Liver (tissue), 9 donors: Measurements from ENCODE around the gene NDUFAB1. TPM values are rescaled to one million over a fixed set of nuclear protein-coding genes. Genes with fewer than 3 reads are reported as not detected.
A peak's percentile ranks its signal among the peaks of the same experiment; 100 is the strongest.

Experiments used
- DNase-seq: peaks from one replicate; pipeline ENCODE4 v3.0.0-alpha.2; 2017; ENCODE audit warnings: low spot score
- H3K27ac ChIP-seq, 2 donors: one replicate each; pipeline ENCODE4 v1.7.0; 2013; ENCODE audit warnings: inconsistent platforms in 2 of 2, low read length in 2 of 2, control low read depth in 1 of 2, low read depth in 1 of 2, mild to moderate bottlenecking in 1 of 2
- H3K27me3 ChIP-seq, 4 donors: one replicate each; pipeline versions ENCODE4 v1.6.1 to v1.7.0; 2013; ENCODE audit warnings: low read length in 3 of 4, inconsistent platforms in 1 of 4, mild to moderate bottlenecking in 1 of 4, moderate library complexity in 1 of 4; ENCODE audit not compliant: control insufficient read depth in 4 of 4, insufficient read depth in 4 of 4
- H3K36me3 ChIP-seq, 4 donors: one replicate each; pipeline versions ENCODE4 v1.6.1 to v1.7.0; 2013; ENCODE audit warnings: low read length in 3 of 4, mild to moderate bottlenecking in 3 of 4, low read depth in 1 of 4, moderate library complexity in 1 of 4; ENCODE audit not compliant: control insufficient read depth in 4 of 4, insufficient read depth in 3 of 4
- H3K4me1 ChIP-seq, 4 donors: one replicate each; pipeline versions ENCODE4 v1.6.1 to v1.7.0; 2013; ENCODE audit warnings: low read length in 3 of 4, mild to moderate bottlenecking in 3 of 4, moderate library complexity in 1 of 4; ENCODE audit not compliant: control insufficient read depth in 4 of 4, insufficient read depth in 4 of 4
- H3K4me3 ChIP-seq, 3 donors: one replicate each; pipeline versions ENCODE4 v1.6.1 to v1.7.0; 2013; ENCODE audit warnings: low read length in 3 of 3, control low read depth in 1 of 3, low read depth in 1 of 3, mild to moderate bottlenecking in 1 of 3
- H3K9ac ChIP-seq, 2 donors: one replicate each; pipeline ENCODE4 v1.7.0; 2013; ENCODE audit warnings: low read length in 2 of 2, mild to moderate bottlenecking in 2 of 2, moderate library complexity in 2 of 2, control low read depth in 1 of 2, low read depth in 1 of 2
- H3K9me3 ChIP-seq, 4 donors: one replicate each; pipeline versions ENCODE4 v1.6.1 to v1.7.0; 2013; ENCODE audit warnings: low read length in 3 of 4; ENCODE audit not compliant: control insufficient read depth in 4 of 4
- EGR1 ChIP-seq, 2 donors: IDR thresholded peaks; 2 replicates each; pipeline ENCODE4 v1.6.1; 2016 to 2018; ENCODE audit warnings: antibody characterized with exemption in 2 of 2, low read depth in 2 of 2
- FOXA1 ChIP-seq: IDR thresholded peaks from 2 replicates; pipeline ENCODE4 v1.6.1; 2016; ENCODE audit warnings: antibody characterized with exemption
- FOXA2 ChIP-seq: IDR thresholded peaks from 2 replicates; pipeline ENCODE4 v1.6.1; 2016; ENCODE audit warnings: antibody characterized with exemption
- GABPA ChIP-seq, 2 donors: IDR thresholded peaks in 1 of 2; conservative IDR thresholded peaks in 1 of 2; 2 replicates each; pipeline ENCODE4 v1.6.1; 2016; ENCODE audit warnings: antibody characterized with exemption in 2 of 2, mild to moderate bottlenecking in 1 of 2, moderate library complexity in 1 of 2
- HNF4A ChIP-seq, 2 donors: conservative IDR thresholded peaks; 2 replicates each; pipeline ENCODE4 v1.6.1; 2016; ENCODE audit warnings: antibody characterized with exemption in 2 of 2, mild to moderate bottlenecking in 2 of 2
- HNF4G ChIP-seq: IDR thresholded peaks from 2 replicates; pipeline ENCODE4 v1.6.1; 2016; ENCODE audit warnings: antibody characterized with exemption
- JUND ChIP-seq, 2 donors: IDR thresholded peaks; 2 replicates each; pipeline ENCODE4 v1.6.1; 2016; ENCODE audit warnings: antibody characterized with exemption in 2 of 2
- NR2F2 ChIP-seq: IDR thresholded peaks from 2 replicates; pipeline ENCODE4 v1.6.1; 2016; ENCODE audit warnings: antibody characterized with exemption
- RAD21 ChIP-seq, 2 donors: IDR thresholded peaks; 2 replicates each; pipeline ENCODE4 v1.6.1; 2016; ENCODE audit warnings: antibody characterized with exemption in 2 of 2, mild to moderate bottlenecking in 2 of 2
- RXRA ChIP-seq, 2 donors: IDR thresholded peaks; 2 replicates each; pipeline ENCODE4 v1.6.1; 2017 to 2018; ENCODE audit warnings: antibody characterized with exemption in 2 of 2, mild to moderate bottlenecking in 1 of 2
- SP1 ChIP-seq: IDR thresholded peaks from 2 replicates; pipeline ENCODE4 v1.6.1; 2018; ENCODE audit warnings: antibody characterized with exemption, mild to moderate bottlenecking
- TAF1 ChIP-seq: conservative IDR thresholded peaks from 2 replicates; pipeline ENCODE4 v1.6.1; 2016; ENCODE audit warnings: antibody characterized with exemption, mild to moderate bottlenecking
- YY1 ChIP-seq: IDR thresholded peaks from 2 replicates; pipeline ENCODE4 v1.6.1; 2016; ENCODE audit warnings: antibody characterized with exemption, mild to moderate bottlenecking
- WGBS: extraction: QIAGEN DNeasy Blood & Tissue Kit; methylation state at CpG from one replicate; pipeline ENCODE4 v1.1.7; 2013; 5-methylcytosine and 5-hydroxymethylcytosine counted together
- polyA plus RNA-seq, 2 donors: library from polyadenylated mRNA; stranded (reverse) in 1 of 2; unstranded in 1 of 2; fragments of 200-250 nt in 1 of 2; fragments of >200 nt in 1 of 2; fragmentation: Nextera tagmentation in 1 of 2; extraction: Ambion mirVana in 1 of 2; gene quantifications; one replicate each; pipeline versions ENCODE4 v1.2.1 to v1.2.3, GENCODE V29; 2013 to 2015
- total RNA-seq, 2 donors: library from RNA; depleted of rRNA; stranded (reverse); fragments of >200 nt; gene quantifications; one replicate each; pipeline ENCODE4 v1.2.3, GENCODE V29; 2014
- TF ChIP-seq, protein P1 (sequence below): IDR thresholded peaks from 2 replicates; pipeline ENCODE4 v1.6.1; 2016; ENCODE audit warnings: antibody characterized with exemption
- TF ChIP-seq, protein P2 (sequence below): IDR thresholded peaks from 2 replicates; pipeline ENCODE4 v1.6.1; 2016; ENCODE audit warnings: antibody characterized with exemption
- TF ChIP-seq, protein P3 (sequence below): IDR thresholded peaks from 2 replicates; pipeline ENCODE4 v1.6.1; 2016; ENCODE audit warnings: antibody characterized with exemption
- TF ChIP-seq, protein P4 (sequence below): IDR thresholded peaks from 2 replicates; pipeline ENCODE4 v1.6.1; 2016; ENCODE audit warnings: antibody characterized with exemption, mild to moderate bottlenecking
- TF ChIP-seq, protein P5 (sequence below): fragments of 150-350 bp; IDR thresholded peaks from 2 replicates; pipeline ENCODE4 v1.5.1; 2017; ENCODE audit warnings: improper control_type of control experiment, low read depth, low read length; ENCODE audit not compliant: missing input control
- donor health status: healthy.
- donor health status: healthy.
- donor health status: healthy.
- donor health status: healthy.
- donor health status: healthy.

Gene NDUFAB1
- 100 to 1,000 TPM in 1 of 2 donors, 10 to 100 TPM in 1; 47.4 to 130 TPM for total RNA-seq
- polyA plus RNA-seq = 100 to 1,000 TPM; 168 to 263 TPM

DNA sequence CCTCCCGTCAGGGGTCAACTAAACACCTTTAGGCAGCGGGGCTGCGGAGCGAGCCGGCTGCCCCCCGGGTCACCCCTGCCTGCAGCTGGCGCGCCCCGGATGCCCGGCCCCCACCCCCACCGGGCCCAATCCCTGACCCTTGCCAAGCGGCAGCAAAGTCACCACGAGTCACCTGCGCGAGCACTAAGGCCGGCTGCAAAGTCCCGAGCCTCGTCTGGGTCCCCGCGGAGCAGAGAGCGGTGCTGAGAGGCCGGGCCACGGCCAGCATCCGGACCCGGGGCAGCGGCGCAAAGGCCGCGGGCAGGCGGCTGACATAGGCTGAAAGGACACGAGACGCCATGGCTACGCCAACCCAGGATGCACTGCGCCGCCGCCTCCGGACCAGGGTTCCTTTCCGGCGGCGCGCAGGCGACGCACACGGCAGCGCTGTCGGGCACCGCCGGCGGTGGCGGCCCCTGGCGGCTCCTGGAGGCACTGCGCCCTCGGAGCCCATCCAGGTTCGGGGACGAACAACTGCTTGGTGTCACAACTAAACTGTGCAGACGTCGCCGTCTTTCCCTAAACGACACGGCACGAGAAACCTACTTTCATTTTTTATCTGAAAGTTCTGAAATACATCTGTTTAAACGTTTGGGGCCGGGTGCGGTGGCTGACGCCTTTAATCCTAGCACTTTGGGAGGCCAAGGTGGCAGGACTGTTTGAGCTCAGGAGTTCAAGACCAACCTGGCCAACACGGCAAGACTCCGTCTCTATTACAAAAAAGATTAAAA is at the start of gene NDUFAB1:
Gene NDUFAB1 (minus strand): TSS at position 366 of the 770 bp plus-strand sequence. CDS start 26 bp downstream, at position 340.
- Histone ChIP-seq H3K9ac (peak within 1 kb of the TSS; percentile 82 to 93), H3K27ac (peak within 1 kb of the TSS; percentile 74 to 80), H3K36me3 (peaks cover 1 to 27% (median 14%) of the 10 kb centered on the region in 4 donors), H3K4me1 (peaks cover 3 to 17% (median 13%) of the 10 kb centered on the region in 4 donors), H3K4me3 (peak within 1 kb of the TSS; percentile 72 to 100 (median 100)), H3K9me3 (no peaks in the 10 kb centered on the region), H3K27me3 (no peaks in the 10 kb centered on the region)
- peak; percentile 95 for DNase-seq
- TF ChIP-seq, protein P1, sequence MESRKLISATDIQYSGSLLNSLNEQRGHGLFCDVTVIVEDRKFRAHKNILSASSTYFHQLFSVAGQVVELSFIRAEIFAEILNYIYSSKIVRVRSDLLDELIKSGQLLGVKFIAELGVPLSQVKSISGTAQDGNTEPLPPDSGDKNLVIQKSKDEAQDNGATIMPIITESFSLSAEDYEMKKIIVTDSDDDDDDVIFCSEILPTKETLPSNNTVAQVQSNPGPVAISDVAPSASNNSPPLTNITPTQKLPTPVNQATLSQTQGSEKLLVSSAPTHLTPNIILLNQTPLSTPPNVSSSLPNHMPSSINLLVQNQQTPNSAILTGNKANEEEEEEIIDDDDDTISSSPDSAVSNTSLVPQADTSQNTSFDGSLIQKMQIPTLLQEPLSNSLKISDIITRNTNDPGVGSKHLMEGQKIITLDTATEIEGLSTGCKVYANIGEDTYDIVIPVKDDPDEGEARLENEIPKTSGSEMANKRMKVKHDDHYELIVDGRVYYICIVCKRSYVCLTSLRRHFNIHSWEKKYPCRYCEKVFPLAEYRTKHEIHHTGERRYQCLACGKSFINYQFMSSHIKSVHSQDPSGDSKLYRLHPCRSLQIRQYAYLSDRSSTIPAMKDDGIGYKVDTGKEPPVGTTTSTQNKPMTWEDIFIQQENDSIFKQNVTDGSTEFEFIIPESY = no peak
- TF ChIP-seq RXRA (IDR thresholded peaks at IDR 0.05) = no peak
- TF ChIP-seq RAD21 (IDR thresholded peaks at IDR 0.05) = peak; percentile 40 to 62
- TF ChIP-seq FOXA2 = no peak
- TF ChIP-seq GABPA (IDR thresholded peaks at IDR 0.05 in 1 of 2, conservative IDR thresholded peaks at IDR 0.05 in 1 of 2) = peak in 1 of 2 donors; percentile 92
- peak; percentile 6 for TF ChIP-seq SP1
- TF ChIP-seq, protein P2, sequence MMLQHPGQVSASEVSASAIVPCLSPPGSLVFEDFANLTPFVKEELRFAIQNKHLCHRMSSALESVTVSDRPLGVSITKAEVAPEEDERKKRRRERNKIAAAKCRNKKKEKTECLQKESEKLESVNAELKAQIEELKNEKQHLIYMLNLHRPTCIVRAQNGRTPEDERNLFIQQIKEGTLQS = no peak
- peak; percentile 94 for TF ChIP-seq YY1
- TF ChIP-seq HNF4G = no peak
- TF ChIP-seq HNF4A (conservative IDR thresholded peaks at IDR 0.05) = peak in 1 of 2 donors; percentile 6
- TF ChIP-seq EGR1 (IDR thresholded peaks at IDR 0.05; ENCODE audit: low read depth in 2 of 2) = no peak
- TF ChIP-seq NR2F2 = no peak
- TF ChIP-seq TAF1 = no peak
- TF ChIP-seq, protein P3, sequence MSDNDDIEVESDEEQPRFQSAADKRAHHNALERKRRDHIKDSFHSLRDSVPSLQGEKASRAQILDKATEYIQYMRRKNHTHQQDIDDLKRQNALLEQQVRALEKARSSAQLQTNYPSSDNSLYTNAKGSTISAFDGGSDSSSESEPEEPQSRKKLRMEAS = no peak
- TF ChIP-seq, protein P4, sequence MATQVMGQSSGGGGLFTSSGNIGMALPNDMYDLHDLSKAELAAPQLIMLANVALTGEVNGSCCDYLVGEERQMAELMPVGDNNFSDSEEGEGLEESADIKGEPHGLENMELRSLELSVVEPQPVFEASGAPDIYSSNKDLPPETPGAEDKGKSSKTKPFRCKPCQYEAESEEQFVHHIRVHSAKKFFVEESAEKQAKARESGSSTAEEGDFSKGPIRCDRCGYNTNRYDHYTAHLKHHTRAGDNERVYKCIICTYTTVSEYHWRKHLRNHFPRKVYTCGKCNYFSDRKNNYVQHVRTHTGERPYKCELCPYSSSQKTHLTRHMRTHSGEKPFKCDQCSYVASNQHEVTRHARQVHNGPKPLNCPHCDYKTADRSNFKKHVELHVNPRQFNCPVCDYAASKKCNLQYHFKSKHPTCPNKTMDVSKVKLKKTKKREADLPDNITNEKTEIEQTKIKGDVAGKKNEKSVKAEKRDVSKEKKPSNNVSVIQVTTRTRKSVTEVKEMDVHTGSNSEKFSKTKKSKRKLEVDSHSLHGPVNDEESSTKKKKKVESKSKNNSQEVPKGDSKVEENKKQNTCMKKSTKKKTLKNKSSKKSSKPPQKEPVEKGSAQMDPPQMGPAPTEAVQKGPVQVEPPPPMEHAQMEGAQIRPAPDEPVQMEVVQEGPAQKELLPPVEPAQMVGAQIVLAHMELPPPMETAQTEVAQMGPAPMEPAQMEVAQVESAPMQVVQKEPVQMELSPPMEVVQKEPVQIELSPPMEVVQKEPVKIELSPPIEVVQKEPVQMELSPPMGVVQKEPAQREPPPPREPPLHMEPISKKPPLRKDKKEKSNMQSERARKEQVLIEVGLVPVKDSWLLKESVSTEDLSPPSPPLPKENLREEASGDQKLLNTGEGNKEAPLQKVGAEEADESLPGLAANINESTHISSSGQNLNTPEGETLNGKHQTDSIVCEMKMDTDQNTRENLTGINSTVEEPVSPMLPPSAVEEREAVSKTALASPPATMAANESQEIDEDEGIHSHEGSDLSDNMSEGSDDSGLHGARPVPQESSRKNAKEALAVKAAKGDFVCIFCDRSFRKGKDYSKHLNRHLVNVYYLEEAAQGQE = no peak
- TF ChIP-seq, protein P5, sequence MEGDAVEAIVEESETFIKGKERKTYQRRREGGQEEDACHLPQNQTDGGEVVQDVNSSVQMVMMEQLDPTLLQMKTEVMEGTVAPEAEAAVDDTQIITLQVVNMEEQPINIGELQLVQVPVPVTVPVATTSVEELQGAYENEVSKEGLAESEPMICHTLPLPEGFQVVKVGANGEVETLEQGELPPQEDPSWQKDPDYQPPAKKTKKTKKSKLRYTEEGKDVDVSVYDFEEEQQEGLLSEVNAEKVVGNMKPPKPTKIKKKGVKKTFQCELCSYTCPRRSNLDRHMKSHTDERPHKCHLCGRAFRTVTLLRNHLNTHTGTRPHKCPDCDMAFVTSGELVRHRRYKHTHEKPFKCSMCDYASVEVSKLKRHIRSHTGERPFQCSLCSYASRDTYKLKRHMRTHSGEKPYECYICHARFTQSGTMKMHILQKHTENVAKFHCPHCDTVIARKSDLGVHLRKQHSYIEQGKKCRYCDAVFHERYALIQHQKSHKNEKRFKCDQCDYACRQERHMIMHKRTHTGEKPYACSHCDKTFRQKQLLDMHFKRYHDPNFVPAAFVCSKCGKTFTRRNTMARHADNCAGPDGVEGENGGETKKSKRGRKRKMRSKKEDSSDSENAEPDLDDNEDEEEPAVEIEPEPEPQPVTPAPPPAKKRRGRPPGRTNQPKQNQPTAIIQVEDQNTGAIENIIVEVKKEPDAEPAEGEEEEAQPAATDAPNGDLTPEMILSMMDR = peak; percentile 100
- no peak for TF ChIP-seq FOXA1
- TF ChIP-seq JUND (IDR thresholded peaks at IDR 0.05) = no peak
- 1% methylated on average over 67 of the region's 67 CpGs for WGBS
